DMS 273 treated with DMSO at 0.1 percent for 48 hours (cell line): ENCODE measurements around the gene CCL21.

Experiments
- DNase-seq: peaks from one replicate; lab custom pipeline; 2025; lab: John Stamatoyannopoulos, UW

Gene CCL21

GRCh38 chr9:34669809-34670562 lies 40.0 kb downstream of the CCL21 start:
- no peak for DNase-seq

GRCh38 chr9:34665381-34666250 lies 44.3 kb downstream of the CCL21 start:
- DNase-seq: peak; percentile 52

- DNase-seq: no peak
Observed at GRCh38 chr9:34665067-34665380, 44.9 kb downstream of the CCL21 start.

GRCh38 chr9:34664281-34665066 lies 45.5 kb downstream of the CCL21 start:
- peak; percentile 45 for DNase-seq

GRCh38 chr9:34663303-34663605 lies 46.7 kb downstream of the CCL21 start:
- DNase-seq: no peak

- DNase-seq: no peak
Observed at GRCh38 chr9:34662526-34663302, 47.2 kb downstream of the CCL21 start, which contains the start of gene CCL27. Gene CCL27 (minus strand): TSS chr9:34662657. CDS start chr9:34662633, 24 bp downstream.

- DNase-seq: peak; percentile 48
Observed at GRCh38 chr9:34659592-34660253, 50.2 kb downstream of the CCL21 start.
